HEK293T (cell line): ENCODE results near the gene FNDC8.

Source experiments
- BHLHE40 ChIP-seq: fragments of 450-650 bp; IDR thresholded peaks from 2 replicates; pipeline ENCODE4 v1.6.1; 2016; ENCODE audit warnings: mild to moderate bottlenecking, moderate library complexity, borderline replicate concordance
- ELF4 ChIP-seq: fragments of 450-650 bp; IDR thresholded peaks from 2 replicates; pipeline ENCODE4 v1.6.1; 2017; ENCODE audit warnings: antibody characterized with exemption
- L3MBTL2 ChIP-seq: fragments of 450-650 bp; conservative IDR thresholded peaks from 2 replicates; pipeline ENCODE4 v1.6.1; 2016; ENCODE audit warnings: mild to moderate bottlenecking
- NFRKB ChIP-seq: fragments of 450-650 bp; IDR thresholded peaks from 2 replicates; pipeline ENCODE4 v1.6.1; 2016; ENCODE audit warnings: mild to moderate bottlenecking, moderate library complexity
- TARDBP ChIP-seq: fragments of 450-650 bp; IDR thresholded peaks from 2 replicates; pipeline ENCODE4 v1.6.1; 2016

DNA sequence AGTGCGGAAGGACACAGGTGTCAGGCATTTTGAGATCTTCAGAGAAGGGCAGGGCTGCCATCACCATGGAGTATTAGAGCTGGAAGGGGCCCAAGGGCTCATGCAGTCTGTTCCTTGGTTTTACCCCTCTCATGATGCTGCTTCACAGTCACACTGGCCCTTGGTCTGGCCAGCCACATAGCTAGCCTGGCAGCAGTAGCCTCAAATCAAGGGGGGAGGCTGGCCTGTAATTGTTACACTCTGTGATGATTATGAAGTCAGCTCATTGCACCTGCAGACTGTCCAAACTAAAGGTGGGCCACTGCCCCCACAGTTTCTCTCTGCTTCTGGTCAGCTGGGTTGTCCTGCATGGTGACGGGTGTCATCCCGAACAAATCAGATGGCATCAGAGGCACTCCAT is at the start of gene FNDC8:
- no peak for TF ChIP-seq ELF4
- no peak for TF ChIP-seq L3MBTL2
- TF ChIP-seq TARDBP: no peak
- no peak for TF ChIP-seq NFRKB
- no peak for TF ChIP-seq BHLHE40
